ENCODE results near the gene ZC3H18.

The ZC3H18 gene

DNA sequence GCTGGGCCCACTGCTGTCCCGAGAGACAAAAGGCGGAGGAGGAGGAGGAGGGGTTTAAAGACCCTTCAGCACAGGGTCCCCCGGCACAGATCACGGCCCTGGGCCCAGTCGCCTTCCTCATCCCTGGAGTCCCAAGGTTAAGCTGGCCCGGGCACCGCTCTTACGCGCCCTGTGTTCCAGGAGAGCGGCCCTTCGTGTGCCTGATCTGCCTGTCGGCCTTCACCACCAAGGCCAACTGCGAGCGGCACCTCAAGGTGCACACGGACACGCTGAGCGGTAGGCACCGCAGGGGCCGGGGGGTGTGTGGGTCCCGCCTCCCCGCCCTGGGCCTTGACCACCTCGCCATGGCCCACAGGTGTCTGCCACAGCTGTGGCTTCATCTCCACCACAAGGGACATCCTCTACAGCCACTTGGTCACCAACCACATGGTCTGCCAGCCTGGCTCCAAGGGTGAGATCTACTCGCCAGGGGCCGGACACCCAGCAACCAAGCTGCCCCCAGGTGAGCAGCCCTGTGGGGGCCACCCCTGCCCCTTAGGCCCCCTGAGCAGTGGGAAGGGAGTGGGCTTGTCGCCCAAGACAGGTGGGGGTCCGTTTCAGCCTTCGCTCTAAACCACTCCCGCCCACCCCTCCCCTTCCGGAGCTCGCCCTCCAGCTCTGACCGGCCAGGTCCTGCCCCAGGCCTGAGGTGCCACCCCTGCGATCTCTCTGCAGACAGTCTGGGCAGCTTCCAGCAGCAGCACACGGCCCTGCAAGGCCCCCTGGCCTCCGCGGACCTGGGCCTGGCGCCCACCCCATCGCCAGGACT lies 37.6 kb upstream of the ZC3H18 start:
- no peak for DNase-seq (ENCODE audit: low read depth)

DNA sequence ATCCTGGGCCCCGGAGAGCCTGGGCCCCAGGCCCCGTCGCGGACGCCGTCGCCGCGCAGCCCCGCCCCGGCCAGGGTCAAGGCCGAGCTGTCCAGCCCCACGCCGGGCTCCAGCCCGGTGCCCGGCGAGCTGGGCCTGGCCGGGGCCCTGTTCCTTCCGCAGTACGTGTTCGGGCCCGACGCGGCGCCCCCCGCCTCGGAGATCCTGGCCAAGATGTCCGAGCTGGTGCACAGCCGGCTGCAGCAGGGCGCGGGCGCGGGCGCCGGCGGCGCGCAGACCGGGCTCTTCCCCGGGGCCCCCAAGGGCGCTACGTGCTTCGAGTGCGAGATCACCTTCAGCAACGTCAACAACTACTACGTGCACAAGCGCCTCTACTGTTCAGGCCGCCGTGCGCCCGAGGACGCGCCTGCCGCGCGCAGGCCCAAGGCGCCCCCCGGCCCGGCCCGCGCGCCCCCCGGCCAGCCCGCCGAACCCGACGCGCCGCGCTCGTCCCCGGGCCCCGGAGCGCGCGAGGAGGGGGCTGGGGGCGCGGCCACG lies 36.8 kb upstream of the ZC3H18 start:
- no peak for DNase-seq (ENCODE audit: low read depth)

DNA sequence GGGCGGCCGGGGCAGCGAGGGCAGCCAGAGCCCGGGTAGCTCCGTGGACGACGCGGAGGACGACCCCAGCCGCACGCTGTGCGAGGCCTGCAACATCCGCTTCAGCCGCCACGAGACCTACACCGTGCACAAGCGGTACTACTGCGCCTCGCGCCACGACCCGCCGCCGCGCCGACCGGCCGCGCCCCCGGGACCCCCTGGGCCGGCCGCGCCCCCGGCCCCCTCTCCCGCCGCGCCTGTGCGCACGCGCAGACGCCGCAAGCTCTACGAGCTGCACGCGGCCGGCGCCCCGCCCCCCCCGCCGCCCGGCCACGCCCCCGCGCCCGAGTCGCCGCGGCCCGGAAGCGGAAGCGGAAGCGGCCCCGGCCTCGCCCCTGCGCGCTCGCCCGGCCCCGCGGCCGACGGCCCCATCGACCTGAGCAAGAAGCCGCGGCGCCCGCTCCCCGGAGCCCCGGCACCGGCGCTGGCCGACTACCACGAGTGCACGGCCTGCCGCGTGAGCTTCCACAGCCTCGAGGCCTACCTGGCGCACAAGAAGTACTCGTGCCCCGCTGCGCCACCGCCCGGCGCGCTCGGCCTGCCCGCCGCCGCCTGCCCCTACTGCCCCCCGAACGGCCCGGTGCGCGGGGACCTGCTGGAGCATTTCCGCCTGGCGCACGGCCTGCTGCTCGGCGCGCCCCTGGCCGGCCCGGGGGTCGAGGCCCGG lies 36.1 kb upstream of the ZC3H18 start:
- peak; percentile 76 for DNase-seq (ENCODE audit: low read depth)

DNA sequence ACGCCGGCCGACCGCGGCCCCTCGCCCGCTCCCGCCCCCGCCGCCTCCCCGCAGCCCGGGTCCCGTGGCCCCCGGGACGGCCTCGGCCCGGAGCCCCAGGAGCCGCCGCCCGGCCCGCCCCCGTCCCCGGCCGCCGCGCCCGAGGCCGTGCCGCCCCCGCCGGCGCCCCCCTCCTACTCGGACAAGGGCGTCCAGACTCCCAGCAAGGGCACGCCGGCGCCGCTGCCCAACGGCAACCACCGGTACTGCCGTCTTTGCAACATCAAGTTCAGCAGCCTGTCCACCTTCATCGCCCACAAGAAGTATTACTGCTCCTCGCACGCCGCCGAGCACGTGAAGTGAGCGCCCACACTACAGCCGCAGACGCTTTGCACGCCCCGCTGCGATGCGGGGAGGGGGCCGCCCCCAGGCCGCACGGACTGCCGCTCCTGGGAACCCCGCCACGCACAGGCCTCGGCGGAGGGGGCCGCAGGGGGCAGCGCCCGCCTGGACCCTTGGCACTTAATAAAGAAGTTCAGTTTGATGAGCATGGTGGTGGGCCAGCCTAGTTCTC lies 35.5 kb upstream of the ZC3H18 start:
- peak; percentile 27 for DNase-seq (ENCODE audit: low read depth)

DNA sequence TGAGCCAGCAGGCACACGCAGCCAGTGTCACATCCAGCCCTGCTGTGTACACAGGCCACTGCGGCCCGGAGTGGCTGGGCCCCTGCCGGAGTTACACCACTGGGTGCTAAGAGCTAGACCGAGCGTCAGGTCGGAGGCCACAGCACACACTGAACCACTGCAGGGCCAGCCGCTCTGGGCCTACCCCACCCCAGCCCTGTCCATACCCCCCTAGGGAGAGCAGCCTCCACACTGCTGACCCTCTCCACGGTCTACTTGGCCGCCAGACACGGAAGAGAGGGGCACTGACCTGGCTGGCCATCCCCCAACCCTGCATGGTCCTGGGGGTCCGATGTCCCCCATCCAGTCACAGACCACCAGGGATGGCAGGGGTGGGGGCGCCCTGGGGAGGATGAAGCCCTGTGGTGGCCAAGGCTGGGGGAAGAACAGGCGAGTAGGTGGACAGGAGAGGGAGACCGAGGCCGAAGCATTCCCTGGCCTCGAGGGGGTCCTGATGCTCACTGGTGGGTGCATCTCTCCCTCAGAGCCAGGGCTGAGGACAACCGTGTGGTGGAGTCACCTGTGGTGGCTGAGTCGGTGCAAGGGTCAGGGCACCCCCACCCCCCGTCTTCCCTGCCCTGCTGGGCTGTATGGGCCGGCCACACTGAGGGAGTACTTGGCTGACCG lies 34.9 kb upstream of the ZC3H18 start:
- DNase-seq (ENCODE audit: low read depth): no peak

DNA sequence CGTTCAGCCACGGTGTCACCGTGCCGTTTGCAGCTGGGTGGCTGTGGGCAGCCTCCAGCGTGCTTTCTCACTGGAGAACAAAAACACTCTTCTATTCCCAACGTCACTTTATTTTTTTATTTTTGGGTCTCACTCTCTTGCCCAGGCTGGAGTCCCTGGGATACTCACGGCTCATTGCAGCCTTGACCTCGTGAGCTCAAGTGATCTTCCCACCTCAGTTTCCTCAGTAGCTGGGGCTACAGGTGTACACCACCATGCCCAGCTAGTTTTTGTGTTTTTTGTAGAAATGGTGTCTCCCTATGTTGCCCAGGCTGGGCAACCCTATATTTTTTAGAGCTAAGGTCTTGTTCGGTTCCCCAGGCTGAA lies 34.4 kb upstream of the ZC3H18 start:
- DNase-seq (ENCODE audit: low read depth): no peak

DNA sequence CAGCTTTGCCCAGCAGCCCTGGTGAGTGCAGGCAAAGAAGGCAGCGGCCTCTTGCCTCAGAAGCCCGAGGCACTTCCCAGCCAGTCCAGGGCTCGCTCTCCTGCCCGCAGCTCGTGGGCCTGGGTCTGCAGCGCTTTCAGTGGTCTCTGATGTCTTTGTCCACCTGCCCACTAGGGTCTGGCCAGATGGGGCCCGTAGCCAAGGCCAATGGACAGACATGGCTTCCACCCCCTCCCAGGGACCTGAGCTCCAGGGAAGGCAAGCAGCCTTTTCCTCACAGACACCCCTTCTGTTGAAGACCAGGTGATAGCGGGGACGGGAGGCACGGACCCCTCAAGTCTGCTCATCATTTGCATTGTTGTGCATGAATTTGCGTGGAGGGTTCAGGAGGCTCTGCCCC lies 33.7 kb upstream of the ZC3H18 start:
- DNase-seq (ENCODE audit: low read depth): no peak

DNA sequence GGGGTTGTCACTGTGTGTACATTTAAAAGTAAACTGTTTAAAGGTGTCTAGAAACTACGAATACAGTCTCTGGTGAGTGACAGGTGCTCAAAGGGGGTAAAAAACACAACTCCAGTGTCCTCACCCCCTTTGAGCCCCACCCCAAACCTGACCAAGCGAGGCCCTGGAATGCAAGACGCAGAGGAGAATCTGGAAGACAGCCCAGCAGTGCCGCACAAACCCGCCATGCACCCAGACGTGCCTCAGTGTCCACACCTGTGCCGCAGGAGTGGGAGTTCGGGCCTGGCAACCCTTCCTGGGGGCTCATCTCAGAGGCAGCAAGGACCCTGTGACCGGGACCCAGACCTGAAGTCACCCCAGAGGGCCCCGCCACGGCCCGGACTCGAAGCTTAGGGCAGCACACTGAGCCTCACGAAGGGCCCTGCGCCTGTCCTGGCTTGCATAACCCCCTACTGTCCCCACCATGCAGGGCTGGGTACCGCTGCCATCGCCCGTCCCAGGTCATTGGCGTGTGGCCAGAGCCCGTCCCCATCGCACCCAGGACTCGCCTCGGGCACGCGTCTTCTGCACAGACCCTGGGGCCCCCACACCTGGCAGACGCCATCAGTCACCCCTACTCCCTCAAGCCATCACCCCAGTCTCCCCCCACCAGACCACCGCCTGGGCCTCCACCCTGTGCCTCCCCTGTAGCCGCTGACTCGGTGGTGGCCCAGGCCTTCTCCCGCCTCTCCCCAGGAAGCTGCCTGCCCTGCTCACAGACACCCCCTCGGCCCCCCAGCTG lies 33.0 kb upstream of the ZC3H18 start:
- DNase-seq (ENCODE audit: low read depth): no peak

DNA sequence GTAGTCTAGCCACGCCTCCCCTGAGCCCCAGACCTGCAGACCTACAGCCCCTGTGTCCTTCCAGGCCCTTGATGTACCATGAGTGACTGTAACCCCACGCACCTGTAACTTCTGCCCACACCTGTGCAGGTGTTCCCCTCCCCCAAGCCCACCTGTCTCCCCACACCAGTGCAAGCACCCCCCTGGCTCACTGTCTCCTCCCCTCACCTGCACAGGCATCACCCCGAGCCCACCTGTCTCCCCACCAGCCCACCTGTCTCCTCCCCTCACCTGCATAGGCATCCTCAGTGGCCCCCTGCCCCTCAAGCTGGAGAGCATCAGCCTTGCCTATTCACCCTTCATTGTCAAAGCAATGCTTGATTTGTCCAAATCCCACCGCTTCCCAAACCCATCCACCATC lies 32.3 kb upstream of the ZC3H18 start:
- DNase-seq (ENCODE audit: low read depth): no peak

DNA sequence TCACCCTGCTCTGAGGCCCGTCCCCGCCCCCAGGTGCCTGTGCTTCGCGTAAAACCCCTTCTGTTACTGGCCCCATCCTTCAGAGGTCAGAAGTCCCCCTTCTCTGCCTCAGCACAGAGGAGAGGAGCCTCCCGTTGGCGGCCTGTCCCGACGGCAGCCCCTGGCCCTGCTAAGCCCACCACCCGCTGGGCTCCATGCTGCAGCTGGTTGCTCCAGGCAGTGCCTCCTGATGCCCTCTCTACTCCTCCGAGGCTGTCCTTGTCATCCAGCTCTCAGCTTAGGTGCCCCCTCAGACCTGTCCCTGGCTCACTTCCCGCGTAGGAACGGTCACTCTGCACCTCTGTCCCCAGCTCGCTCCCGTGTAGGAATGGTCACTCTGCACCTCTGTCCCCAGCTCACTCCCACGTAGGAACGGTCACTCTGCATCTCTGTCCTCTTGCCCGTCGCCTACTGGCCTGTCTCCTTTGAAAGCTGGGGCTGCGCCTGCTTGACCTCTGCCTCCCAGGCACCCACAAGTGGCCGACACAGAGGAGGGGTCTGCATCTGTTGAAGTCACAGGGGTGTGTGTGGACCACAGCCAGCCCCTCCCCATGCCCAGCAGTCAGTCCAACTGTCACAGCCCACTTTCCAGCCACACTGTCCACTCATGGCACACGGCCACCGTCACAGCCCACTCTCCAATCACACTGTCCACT lies 31.7 kb upstream of the ZC3H18 start:
- no peak for DNase-seq (ENCODE audit: low read depth)

DNA sequence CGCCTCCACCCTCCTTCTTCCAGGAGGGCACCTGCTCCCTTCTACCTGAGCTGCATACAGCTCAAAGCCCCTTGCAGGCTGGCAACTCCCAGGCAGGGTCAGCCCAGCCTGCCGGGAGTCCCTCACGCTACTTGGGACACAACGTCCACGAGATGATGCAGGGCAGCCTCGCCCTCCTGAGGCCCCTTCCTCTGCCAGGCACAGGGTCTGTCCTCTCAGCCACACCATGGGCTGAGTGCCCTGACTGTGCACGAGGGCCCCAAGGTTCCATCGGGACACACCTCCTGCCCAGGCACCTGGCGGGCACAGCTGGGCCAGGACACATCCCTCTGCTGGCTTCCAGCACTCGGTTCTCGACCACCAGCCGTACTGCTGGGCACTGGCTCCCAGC lies 30.9 kb upstream of the ZC3H18 start:
- DNase-seq (ENCODE audit: low read depth): no peak

DNA sequence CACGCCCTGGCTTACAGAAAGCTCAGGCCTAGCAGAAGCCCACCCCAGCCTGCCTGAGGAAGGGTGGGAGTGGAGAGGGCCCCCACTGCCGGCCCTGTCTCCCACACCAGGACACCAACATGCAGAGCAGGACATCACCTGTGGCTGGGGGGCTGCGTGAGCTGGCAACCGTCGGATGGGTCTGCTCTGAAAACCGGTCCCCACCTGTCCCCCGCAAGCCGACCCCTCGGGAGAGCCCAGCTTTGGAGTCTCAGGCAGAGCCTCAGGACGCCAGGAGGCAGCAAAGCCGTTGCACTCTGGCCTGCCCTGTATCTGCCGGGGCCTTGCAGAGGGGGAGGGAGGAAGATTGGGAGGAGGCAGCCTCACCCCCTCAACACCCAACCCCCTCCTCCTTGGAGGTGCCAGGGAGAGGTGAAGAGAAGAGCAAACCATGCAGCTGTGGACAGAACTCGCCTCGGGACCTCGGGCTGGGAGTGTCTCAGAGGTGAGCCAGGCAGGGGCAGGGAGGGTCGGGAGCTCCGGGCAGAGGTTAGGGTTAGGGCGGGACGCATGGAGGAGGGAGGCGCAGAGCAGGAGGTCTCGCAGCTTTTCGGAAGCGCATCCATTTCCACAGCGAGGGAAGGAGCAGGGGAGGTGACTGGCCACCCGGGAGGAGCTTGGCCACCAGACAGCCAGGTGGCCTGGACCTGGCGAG lies 30.4 kb upstream of the ZC3H18 start:
- DNase-seq (ENCODE audit: low read depth): no peak

DNA sequence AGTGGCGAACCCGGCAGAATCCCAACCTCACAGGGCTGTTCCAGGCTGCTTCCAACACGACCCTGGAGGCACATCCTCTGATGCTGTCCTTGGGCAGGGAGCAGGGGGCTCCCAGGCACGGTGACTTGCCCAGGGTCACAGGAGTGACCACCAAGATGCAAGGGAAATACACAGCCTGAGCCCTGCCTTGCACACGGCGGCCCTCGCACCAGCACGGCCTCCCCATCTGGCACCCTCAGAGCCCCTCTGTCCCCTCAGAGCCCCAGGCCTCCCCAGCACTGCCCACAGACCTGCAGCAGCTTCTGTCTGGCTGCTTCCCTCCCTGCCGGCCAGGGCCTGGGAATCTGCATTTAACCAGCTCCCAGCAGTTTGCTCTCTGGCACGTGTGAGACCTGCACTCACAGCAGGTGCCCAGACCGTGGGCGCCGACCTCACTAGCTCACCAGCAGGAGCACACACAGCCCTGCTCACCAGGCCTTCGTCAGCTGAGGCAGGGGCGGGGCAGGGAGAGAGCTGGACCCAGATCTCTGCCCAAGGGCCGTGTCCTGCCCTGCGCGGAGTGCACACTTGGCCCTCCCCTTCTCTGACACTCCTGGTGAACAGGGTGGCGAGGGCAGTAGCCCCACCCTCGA lies 29.7 kb upstream of the ZC3H18 start:
- no peak for DNase-seq (ENCODE audit: low read depth)

DNA sequence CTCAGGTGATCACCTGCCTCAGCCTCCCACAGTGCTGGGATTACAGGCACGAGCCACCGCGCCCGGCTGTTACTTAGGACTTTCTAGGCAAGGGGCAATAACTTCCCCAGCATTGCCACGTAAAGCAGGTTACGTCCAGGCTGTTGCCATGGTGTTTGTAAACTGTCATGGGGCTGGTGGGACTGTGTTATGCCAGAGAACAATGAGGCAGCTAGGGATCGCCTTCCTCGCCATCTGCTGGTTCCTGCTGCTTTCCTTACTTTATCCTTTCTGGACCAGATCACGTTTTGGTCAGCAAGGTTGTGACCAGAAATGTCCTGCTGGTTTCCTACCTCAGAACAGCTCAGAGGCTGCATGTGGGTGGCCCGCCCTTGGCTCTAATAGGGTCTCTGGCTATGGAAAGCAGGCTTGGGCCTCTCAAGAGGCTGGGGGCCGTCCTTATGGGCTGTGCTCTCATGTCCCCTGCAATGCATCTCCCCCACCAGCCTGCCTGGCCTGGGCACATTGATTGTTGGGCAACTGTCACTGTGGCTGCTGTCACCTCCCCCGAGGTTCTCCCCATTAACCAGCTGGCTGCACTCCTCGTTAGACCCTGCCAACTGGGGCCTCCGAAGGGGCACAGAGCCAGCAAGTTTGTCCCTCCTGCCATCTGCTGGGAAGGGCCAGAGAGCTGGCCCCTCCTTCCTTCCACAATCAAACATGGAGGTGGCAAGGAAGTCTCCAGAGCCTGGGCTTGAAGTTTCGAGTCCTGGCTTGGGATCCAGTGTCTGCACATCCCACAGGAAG lies 28.2 kb upstream of the ZC3H18 start:
- DNase-seq (ENCODE audit: low read depth): no peak

DNA sequence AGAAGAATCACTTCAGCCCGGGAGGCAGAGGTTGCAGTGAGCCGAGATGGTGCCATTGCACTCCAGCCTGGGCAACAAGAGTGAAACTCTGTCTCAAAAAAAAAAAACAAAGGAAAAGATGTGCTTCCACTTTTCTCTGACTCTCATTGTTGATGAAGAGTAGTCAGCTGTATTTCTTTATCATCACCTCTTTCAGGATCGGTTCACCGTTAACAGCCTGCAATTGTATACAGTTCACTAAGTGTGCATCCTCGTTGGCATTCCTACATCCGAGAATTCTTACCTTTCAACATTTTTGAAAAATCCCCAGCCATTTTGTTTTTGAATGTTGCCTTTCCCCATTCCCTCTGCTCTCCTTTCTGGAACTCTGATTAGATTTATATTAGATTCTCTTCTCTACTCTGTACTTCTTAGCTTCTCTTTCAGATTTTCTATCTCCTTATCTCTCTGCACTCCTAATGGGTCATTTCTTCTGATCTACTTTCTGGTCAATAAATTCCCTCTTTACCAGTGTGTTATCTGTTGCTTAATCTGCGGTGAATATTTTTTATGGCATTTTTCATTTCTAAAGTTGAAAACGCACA lies 26.9 kb upstream of the ZC3H18 start:
- DNase-seq (ENCODE audit: low read depth): no peak

DNA sequence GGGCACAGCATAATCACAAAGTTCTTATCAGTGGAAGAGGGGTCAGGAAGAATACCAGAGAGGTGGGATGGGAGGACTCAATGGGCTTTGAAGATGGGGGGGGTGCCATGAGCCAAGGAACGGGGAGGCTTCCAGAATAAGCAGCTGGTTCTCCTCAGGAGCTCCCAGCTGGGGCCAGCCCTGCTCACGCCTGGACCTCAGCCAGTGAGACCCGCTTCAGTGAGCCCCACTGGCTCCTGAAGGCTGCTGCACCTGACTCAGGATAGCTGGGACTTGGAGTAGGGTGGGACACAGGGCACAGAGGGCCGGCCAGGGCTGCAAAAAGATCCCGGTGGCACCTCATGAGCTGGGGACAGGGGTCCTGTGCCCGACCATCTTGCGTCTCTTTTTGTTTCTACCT lies 24.4 kb upstream of the ZC3H18 start:
- DNase-seq (ENCODE audit: low read depth): no peak

DNA sequence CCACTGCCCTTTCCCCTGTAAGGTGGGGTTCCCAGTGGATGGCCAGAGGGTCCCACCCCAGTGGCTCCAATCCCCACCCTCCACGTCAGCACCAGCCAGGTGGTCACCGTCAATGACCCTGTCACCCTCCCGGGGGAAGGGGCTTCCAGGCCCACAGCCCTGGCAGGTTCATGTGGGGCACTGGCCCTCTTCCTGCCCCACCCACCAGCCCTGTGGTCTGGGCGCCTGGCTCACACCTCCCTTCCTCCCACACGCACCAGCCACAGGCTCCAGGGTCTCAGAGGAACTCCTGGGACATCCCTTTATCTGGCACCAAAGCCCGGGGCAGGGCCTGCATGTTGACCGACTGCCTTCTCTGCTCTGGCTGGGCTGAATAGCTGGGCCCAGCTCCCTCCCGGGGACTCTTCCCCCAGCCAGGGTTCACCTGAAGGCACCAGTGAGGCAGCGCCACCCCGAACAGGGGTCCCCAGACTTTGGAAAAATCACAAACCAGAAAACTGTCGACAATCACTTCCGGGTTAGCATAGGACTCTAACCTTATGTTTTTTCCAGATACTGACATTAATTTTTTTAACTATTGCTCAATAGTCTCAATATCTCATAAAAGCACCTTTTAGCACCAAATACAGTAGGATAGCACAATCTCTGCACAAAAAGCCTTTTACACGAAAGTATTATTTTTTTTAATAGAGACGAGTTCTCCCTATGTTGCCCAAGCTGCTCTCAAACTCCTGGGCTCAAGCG lies 21.9 kb upstream of the ZC3H18 start:
- DNase-seq (ENCODE audit: low read depth): no peak

DNA sequence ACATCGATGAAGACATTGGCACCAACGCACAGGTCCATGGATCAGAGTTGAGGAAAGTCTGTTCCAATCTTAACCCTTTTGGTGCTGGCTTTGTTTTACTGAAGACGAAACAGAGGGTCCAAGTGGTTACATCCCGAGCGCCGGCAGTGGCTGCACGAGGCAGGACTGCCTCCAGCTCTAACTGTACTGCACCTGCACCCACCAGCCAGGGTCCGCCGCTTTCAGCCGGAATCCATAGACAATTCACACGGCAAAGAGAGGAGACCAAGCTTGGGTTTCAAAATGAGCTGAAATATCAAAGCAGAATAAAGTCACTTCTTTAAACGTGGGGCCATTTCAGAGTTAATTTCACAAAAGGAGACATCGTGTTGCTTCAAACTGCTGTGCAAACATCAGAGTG lies 21.2 kb upstream of the ZC3H18 start:
- no peak for DNase-seq (ENCODE audit: low read depth)
